GM08714 (cell line): ENCODE data around the gene TGM4.

Experiments used
- H3K4me3 ChIP-seq: fragments of 200-500 bp; sonication (Bioruptor generic); 2 replicates; pipeline ENCODE4 v1.5.1; 2014; ENCODE audit warnings: mild to moderate bottlenecking, low read length, inconsistent platforms
- ZNF274 ChIP-seq: IDR thresholded peaks from 2 replicates; pipeline ENCODE4 v1.6.1; 2012; ENCODE audit warnings: mild to moderate bottlenecking, low read depth, low read length

TGM4 gene

DNA sequence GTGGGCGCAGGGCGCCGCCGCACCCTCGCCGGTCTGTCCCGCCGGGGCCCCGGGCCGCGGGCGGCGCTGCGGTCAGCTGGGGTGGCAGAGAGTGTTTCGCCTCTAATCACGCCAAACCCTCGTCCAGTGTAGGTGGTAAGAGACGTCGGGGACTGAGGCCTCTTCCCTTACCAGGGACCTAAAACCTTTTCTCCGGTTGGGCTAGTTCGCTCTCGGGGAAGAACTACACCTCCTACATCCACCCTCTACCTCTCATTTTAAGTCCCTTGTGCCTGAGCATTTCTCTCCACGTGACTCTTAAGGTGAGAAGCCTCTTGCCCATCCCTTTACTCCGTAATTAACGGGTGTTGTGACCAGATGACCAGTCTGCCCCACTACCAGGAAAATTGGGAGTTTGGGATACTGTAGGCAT lies 12.2 kb upstream of the TGM4 start:
- TF ChIP-seq ZNF274, result no peak
- H3K4me3 ChIP-seq, result peak overlapping the region; percentile 73

DNA sequence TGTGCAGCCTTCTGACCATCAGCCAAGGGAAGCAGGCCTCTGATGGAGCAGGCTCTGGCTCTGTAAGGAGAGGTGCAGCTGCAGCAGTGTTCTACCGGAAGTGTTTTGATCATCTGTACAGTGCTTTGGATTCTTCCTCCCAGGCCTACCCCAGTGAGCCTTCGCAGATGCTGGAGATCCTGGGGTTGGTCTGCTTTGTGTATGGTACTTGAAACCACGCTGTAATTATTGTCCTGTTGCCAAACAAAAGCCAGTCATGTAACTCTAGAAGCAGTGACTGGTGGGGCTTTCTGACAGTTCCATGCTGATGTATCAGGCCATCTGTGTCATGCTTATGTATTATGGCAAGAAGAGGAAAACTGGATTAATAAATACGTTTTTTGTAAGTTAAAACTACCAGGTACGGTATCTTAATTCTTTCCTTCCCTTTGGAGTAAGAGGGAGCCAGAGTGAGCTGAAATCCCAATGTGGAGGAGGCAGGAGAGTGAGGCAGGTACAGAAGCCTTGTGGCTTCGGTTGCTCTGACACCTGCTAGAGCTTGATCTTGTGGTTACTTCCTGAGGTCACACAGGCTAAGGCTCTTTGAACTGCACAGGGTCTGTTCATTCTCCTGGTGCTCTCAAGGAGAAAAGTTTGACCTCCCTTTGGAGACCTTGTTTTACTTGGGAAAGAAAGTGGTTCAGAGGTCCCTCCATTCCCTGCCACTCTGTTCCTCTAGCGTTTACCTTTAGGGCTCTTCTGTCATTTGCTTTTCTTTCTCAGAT lies 9.0 kb upstream of the TGM4 start:
- TF ChIP-seq ZNF274, result no peak
- H3K4me3 ChIP-seq, result no peak overlapping the region

DNA sequence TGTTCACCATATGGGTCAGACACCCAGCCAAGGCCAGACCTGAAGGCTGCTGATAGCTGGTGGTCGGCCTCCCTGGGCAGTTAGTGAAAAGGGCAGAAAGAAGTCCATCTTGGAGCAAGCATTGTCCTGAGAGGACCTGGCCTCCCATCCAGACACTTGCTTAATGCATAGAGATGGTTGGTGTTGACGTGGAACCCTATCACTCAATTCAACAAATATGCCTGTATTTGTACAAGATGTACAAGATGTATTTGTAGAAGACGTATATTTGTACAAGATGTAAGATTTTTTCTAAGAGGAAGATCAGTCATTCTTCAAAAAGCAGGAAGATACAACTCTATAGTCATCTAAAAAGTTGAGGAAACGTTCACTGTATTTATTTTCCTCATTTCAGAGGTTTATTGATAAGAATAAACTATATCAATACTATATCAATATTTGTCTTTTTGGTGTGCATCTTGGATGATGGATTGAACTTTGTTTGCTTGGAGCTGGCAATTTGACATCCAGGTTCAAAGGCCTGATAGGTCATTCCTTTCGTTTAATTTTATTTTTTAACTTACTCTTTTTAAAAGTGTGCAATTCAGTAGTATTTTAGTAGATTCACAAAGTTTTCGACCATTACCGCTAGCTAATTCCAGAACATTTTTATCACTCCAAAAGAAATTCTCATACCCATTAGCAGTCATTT lies 6.8 kb upstream of the TGM4 start:
- TF ChIP-seq ZNF274, result no peak
- H3K4me3 ChIP-seq, result no peak overlapping the region

DNA sequence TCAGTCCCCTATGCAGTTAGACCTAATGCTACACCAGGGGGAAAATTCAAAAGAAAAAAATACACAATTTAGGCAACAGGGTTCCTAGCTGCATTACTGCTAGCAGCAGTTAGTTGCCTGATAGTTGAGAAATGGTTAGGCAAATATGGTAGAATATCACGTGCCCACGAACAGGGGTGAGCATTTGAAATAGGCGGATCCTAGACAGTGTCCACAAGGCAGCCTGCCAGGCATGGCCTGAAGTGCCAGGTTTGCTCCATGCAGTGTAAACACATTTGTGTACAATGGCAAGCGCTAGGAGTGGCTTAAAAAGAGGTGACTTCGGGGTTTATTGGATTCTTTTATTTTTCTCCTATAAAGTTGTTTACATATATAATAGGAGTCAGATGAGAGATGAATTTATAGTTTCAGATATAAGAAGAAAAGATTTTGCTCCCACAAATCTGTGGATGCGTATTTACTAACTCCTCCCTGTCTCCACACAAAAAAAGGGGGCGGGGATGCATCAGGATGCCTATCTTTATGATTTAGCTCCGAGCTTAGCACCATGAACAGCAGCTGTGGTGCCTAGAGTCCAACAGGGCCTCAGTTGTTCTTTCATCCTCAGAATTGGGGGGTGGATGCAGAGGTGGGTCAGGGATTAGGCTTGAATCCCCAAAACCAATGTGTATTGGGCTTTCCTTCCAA lies 3.9 kb upstream of the TGM4 start:
- TF ChIP-seq ZNF274, result no peak
- no peak overlapping the region for H3K4me3 ChIP-seq

- H3K4me3 ChIP-seq, result no peak overlapping the region
- no peak for TF ChIP-seq ZNF274
Observed at GRCh38 chr3:44875596-44875995, 1.2 kb downstream of the TGM4 start.

DNA sequence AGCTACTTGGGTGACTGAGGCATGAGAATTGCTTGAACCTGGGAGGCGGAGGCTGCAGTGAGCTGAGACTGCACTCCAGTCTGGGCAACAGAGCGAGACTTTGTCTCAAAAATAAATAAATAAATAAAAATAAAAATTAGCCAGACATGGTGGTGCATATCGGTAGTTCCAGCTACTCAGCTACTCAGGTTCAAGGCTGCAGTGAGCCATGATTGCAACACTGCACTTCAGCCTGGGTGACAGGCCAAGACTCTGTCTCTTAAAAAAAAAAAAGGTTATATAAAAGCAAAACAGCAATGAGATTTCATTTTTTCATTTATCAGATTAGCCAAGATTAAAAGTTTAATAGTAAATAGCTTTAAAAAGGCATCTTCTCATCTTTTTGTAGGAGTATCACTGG lies 2.9 kb downstream of the TGM4 start:
- TF ChIP-seq ZNF274, result no peak

GRCh38 chr3:44880284-44880683 lies 5.9 kb downstream of the TGM4 start:
- H3K4me3 ChIP-seq, result no peak overlapping the region
- no peak for TF ChIP-seq ZNF274

More for the DNA sequence above, 2.9 kb downstream of the TGM4 start:
- H3K4me3 ChIP-seq, result no peak overlapping the region

GRCh38 chr3:44883213-44883955 lies 9.0 kb downstream of the TGM4 start:
- H3K4me3 ChIP-seq, result no peak overlapping the region
- no peak for TF ChIP-seq ZNF274

DNA sequence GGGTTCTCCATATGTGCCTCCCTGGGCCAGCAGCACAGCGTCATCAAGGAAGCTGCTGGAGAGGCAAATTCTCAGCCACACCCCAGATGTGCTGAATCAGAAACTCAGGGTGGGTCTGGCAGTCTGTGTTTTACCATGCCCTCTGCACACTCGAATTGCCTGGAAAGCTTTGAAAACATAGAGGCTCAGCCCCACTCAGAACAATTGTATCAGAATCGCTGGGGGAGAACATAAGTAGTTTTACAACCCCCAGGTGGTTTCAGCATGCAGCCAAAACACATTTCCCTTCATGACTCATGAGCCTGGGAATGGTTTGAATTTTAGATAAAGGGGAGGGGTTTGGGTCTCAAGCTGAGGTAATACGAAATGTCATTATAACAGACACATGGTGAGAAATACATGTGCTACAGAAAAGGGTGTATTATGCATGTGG lies 9.6 kb downstream of the TGM4 start:
- no peak for TF ChIP-seq ZNF274
- H3K4me3 ChIP-seq, result no peak overlapping the region

GRCh38 chr3:44885618-44886017 lies 11.2 kb downstream of the TGM4 start:
- TF ChIP-seq ZNF274, result no peak
- H3K4me3 ChIP-seq, result no peak overlapping the region

- H3K4me3 ChIP-seq, result no peak overlapping the region
- no peak for TF ChIP-seq ZNF274
Observed at GRCh38 chr3:44886561-44886960, 12.2 kb downstream of the TGM4 start.

DNA sequence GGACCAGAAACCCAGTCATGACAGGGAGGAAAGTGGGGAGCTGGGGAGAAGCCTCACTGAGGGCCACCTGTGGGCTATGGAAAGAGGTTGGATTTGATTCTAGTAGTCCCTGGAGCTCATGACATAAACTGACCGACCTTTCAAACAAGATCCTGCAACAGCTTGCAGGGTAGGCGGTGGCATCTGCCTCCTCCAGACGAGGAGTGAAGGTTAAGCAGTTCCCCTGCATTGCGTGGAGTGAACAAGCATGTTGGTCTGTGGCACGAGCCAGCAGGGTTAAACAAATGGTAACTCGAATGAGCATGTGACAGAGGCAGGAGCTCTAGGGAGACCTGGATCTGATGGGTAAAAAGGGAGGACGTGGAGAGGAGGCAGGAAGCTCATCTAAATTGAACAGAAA lies 12.7 kb downstream of the TGM4 start:
- no peak for TF ChIP-seq ZNF274
- H3K4me3 ChIP-seq, result no peak overlapping the region

DNA sequence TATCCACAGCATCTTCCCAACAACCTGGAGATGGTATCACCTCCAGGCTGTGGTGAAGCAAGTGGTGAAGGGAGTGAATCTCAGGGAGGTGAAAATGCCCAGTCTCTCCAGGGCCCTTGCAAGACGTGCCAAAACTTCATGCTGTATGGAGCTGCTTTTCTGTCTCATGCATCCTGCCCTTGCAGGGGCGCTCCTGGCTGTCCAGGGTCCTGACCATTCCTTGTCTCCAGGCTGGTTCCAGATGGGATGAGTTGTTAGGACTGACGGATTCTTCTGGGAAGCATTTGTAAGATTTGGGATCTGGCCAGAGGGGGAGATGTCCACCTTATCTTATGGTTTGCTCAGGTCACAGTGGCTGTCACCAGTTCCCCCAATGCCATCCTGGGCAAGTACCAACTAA lies 15.8 kb downstream of the TGM4 start:
- H3K4me3 ChIP-seq, result no peak overlapping the region
- TF ChIP-seq ZNF274, result no peak

DNA sequence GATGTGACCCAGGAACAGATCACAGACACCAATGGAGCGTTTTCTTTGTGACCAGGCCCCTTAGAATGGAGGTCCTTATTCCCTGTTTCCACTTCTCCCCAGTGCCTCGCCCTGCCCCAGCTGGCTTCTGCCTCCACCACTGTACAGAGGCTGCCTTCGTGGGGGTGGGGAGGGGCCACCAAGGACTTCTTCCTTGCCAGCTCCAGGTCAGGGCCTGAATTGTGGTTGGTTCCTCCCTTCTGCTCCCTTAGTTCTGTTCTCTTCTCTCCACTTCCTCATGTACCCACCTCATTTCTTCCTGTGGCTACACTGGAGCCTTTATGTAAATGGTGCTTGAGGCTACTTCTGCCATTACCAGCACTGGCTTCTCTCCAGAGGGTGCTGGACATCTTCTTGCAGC lies 16.4 kb downstream of the TGM4 start:
- TF ChIP-seq ZNF274, result no peak
- H3K4me3 ChIP-seq, result no peak overlapping the region

- TF ChIP-seq ZNF274, result no peak
- H3K4me3 ChIP-seq, result no peak overlapping the region
Observed at GRCh38 chr3:44892689-44893088, 18.3 kb downstream of the TGM4 start.
